ENCODE data around the gene MYH2.

The MYH2 gene

GRCh38 chr17:10516065-10516464 is 33.4 kb downstream of the MYH2 start:
- Histone ChIP-seq H3K9me2 (replicated peaks; ENCODE audit: insufficient read depth, low read length) (no peaks in the 10 kb centered on the region), H3K36me3 (replicated peaks; ENCODE audit: insufficient read depth, low read length) (no peaks in the 10 kb centered on the region), H3K27me3 (replicated peaks; ENCODE audit: insufficient read depth, low read length) (no peaks in the 10 kb centered on the region), H4K20me1 (ENCODE audit: insufficient read depth, low read length) (no peaks in the 10 kb centered on the region), H2AFZ (ENCODE audit: low read length) (no peak overlapping the region), H3K9ac (ENCODE audit: low read length) (no peak overlapping the region), H3K4me1 (ENCODE audit: low read length) (no peaks in the 10 kb centered on the region), H3K9me3 (replicated peaks; ENCODE audit: insufficient read depth, low read length) (no peaks in the 10 kb centered on the region), H3F3A (ENCODE audit: insufficient read depth, low read length) (no peaks in the 10 kb centered on the region), H3K4me3 (ENCODE audit: low read length) (no peak overlapping the region), H3K79me2 (ENCODE audit: low read length) (no peaks in the 10 kb centered on the region), H3K27ac (ENCODE audit: low read length) (no peak overlapping the region), H3K4me2 (ENCODE audit: low read depth, low read length) (no peak overlapping the region)
- DNase-seq: no peak
- TF ChIP-seq EZH2 (optimal IDR thresholded peaks at IDR 0.05; ENCODE audit: low read depth, low read length) (no peak), EZH2phosphoT487 (IDR thresholded peaks at IDR 0.05; ENCODE audit: low read length) (no peak), CTCF (IDR thresholded peaks at IDR 0.05; ENCODE audit: low read length) (no peak)

- no peak overlapping the region for H3K27ac ChIP-seq (ENCODE audit: low read length)
Observed at GRCh38 chr17:10513299-10514067, 36.0 kb downstream of the MYH2 start.

GRCh38 chr17:10512856-10513255 is 36.6 kb downstream of the MYH2 start:
- no peak overlapping the region for H3K4me2 ChIP-seq (ENCODE audit: low read depth, low read length)
- no peaks in the 10 kb centered on the region for H3K9me3 ChIP-seq (replicated peaks; ENCODE audit: insufficient read depth, low read length)
- H3F3A ChIP-seq (ENCODE audit: insufficient read depth, low read length): no peaks in the 10 kb centered on the region
- H3K27ac ChIP-seq (ENCODE audit: low read length): no peak overlapping the region
- TF ChIP-seq EZH2phosphoT487 (IDR thresholded peaks at IDR 0.05; ENCODE audit: low read length) (no peak), CTCF (IDR thresholded peaks at IDR 0.05; ENCODE audit: low read length) (no peak), EZH2 (optimal IDR thresholded peaks at IDR 0.05; ENCODE audit: low read depth, low read length) (no peak)
- no peak overlapping the region for H3K9ac ChIP-seq (ENCODE audit: low read length)
- H4K20me1 ChIP-seq (ENCODE audit: insufficient read depth, low read length): no peaks in the 10 kb centered on the region
- H3K4me1 ChIP-seq (ENCODE audit: low read length): no peaks in the 10 kb centered on the region
- no peak for DNase-seq
- H3K36me3 ChIP-seq (replicated peaks; ENCODE audit: insufficient read depth, low read length): no peaks in the 10 kb centered on the region
- H3K4me3 ChIP-seq (ENCODE audit: low read length): no peak overlapping the region
- H3K9me2 ChIP-seq (replicated peaks; ENCODE audit: insufficient read depth, low read length): no peaks in the 10 kb centered on the region
- H3K27me3 ChIP-seq (replicated peaks; ENCODE audit: insufficient read depth, low read length): no peaks in the 10 kb centered on the region
- H3K79me2 ChIP-seq (ENCODE audit: low read length): no peaks in the 10 kb centered on the region
- no peak overlapping the region for H2AFZ ChIP-seq (ENCODE audit: low read length)

More at GRCh38 chr17:10513299-10514067, 36.0 kb downstream of the MYH2 start:
- Histone ChIP-seq H3K9ac (ENCODE audit: low read length) (no peak overlapping the region), H3F3A (ENCODE audit: insufficient read depth, low read length) (no peaks in the 10 kb centered on the region), H3K79me2 (ENCODE audit: low read length) (no peaks in the 10 kb centered on the region), H3K4me3 (ENCODE audit: low read length) (no peak overlapping the region), H3K4me2 (ENCODE audit: low read depth, low read length) (no peak overlapping the region), H3K4me1 (ENCODE audit: low read length) (no peaks in the 10 kb centered on the region), H2AFZ (ENCODE audit: low read length) (no peak overlapping the region), H3K9me3 (replicated peaks; ENCODE audit: insufficient read depth, low read length) (no peaks in the 10 kb centered on the region), H3K9me2 (replicated peaks; ENCODE audit: insufficient read depth, low read length) (no peaks in the 10 kb centered on the region), H3K36me3 (replicated peaks; ENCODE audit: insufficient read depth, low read length) (no peaks in the 10 kb centered on the region), H4K20me1 (ENCODE audit: insufficient read depth, low read length) (no peaks in the 10 kb centered on the region), H3K27me3 (replicated peaks; ENCODE audit: insufficient read depth, low read length) (no peaks in the 10 kb centered on the region)
- DNase-seq: no peak
- no peak for TF ChIP-seq EZH2phosphoT487 (IDR thresholded peaks at IDR 0.05; ENCODE audit: low read length)
- TF ChIP-seq EZH2 (optimal IDR thresholded peaks at IDR 0.05; ENCODE audit: low read depth, low read length): no peak
- no peak for TF ChIP-seq CTCF (IDR thresholded peaks at IDR 0.05; ENCODE audit: low read length)
